A673 (cell line): ENCODE measurements around the gene RBMS1. TPM values are rescaled to one million over a fixed set of nuclear protein-coding genes. Genes with fewer than 3 reads are reported as not detected.

ENCODE experiments used
- BruUV-seq: library from RNA; stranded (reverse); fragments of 400-500 nt; replicated peaks from 2 replicates; lab custom pipeline; 2021; lab: Mats Ljungman, UMichigan
- CTCF ChIA-PET: fragments of 300-600 bp; sonication (Branson Sonifier 250); formaldehyde crosslinking; loops from one replicate; lab custom pipeline; 2022; ENCODE audit warnings: antibody characterized with exemption; lab: Charles Lee
- POLR2A ChIA-PET: fragments of 300-600 bp; sonication (Branson Sonifier 250); formaldehyde crosslinking; loops from one replicate; lab custom pipeline; 2022; ENCODE audit warnings: antibody characterized with exemption; ENCODE audit not compliant: low non-redundant PET; lab: Charles Lee
- DNase-seq: peaks from one replicate; pipeline ENCODE4 v3.0.0-alpha.2; 2015; ENCODE audit warnings: low spot score
- H3K27ac ChIP-seq: fragments of 200-600 bp; sonication (generic); 2 replicates; pipeline ENCODE4 v1.5.1; 2016; ENCODE audit warnings: mixed run types, low read depth, mild to moderate bottlenecking, mixed read lengths, antibody characterized with exemption, low read length; ENCODE audit not compliant: poor library complexity, severe bottlenecking
- H3K27me3 ChIP-seq: fragments of 200-600 bp; sonication (generic); replicated peaks from 2 replicates; pipeline ENCODE4 v1.6.1; 2017; ENCODE audit warnings: mixed run types, low read depth, mild to moderate bottlenecking, mixed read lengths, antibody characterized with exemption, low read length; ENCODE audit not compliant: insufficient read depth, poor library complexity
- H3K36me3 ChIP-seq: fragments of 200-600 bp; sonication (generic); 2 replicates; pipeline ENCODE4 v1.6.1; 2016; ENCODE audit warnings: mixed run types, mild to moderate bottlenecking, mixed read lengths, antibody characterized with exemption, low read length; ENCODE audit not compliant: insufficient read depth, poor library complexity, severe bottlenecking
- H3K4me1 ChIP-seq: fragments of 200-600 bp; sonication (generic); 2 replicates; pipeline ENCODE4 v1.6.1; 2017; ENCODE audit warnings: mixed run types, mild to moderate bottlenecking, mixed read lengths, antibody characterized with exemption, low read length; ENCODE audit not compliant: insufficient read depth, poor library complexity, severe bottlenecking
- H3K4me3 ChIP-seq: fragments of 200-600 bp; sonication (generic); 2 replicates; pipeline ENCODE4 v1.5.1; 2016; ENCODE audit warnings: low read depth, mixed run types, mild to moderate bottlenecking, mixed read lengths, low read length; ENCODE audit not compliant: poor library complexity, severe bottlenecking
- H3K9me3 ChIP-seq: fragments of 200-600 bp; sonication (generic); 2 replicates; pipeline ENCODE4 v1.6.1; 2016; ENCODE audit warnings: mixed run types, low read depth, mild to moderate bottlenecking, mixed read lengths, antibody characterized with exemption, low read length; ENCODE audit not compliant: poor library complexity, severe bottlenecking
- CTCF ChIP-seq: fragments of 300-800, 200-600 bp; sonication (generic); conservative IDR thresholded peaks from 2 replicates; pipeline ENCODE4 v1.5.1; 2017; ENCODE audit warnings: low read depth, mild to moderate bottlenecking, antibody characterized with exemption, low read length, moderate library complexity, mixed read lengths
- EZH2 ChIP-seq: fragments of 200-600 bp; sonication (generic); IDR thresholded peaks from 2 replicates; pipeline ENCODE4 v1.6.1; 2017; ENCODE audit warnings: borderline replicate concordance, low read depth, mild to moderate bottlenecking, mixed read lengths, antibody characterized with exemption, low read length; ENCODE audit not compliant: poor library complexity, severe bottlenecking
- intact Hi-C: fragments of 100-400 bp; cut with micrococcal nuclease; formaldehyde crosslinking; loops from one replicate; pipeline ENCODE4 v1.10.0; 2022; ENCODE audit not compliant: unreplicated experiment
- total RNA-seq: library from RNA; stranded (reverse); gene quantifications from 2 replicates; pipeline ENCODE4 v1.2.3, GENCODE V29; 2021

Gene RBMS1
- total RNA-seq, 1 experiment from 2014 or later: 84.9 TPM

- CTCF ChIA-PET: interaction anchor here (0.6 to 1.5 kb wide), 2 partner anchors 11 to 32 kb away, joined by 3 to 4 read pairs; no protein-coding TSS in a partner anchor
- Histone ChIP-seq H3K27me3 (no peaks in the 10 kb centered on the region), H3K27ac (no peak overlapping the region), H3K9me3 (no peaks in the 10 kb centered on the region), H3K4me1 (peaks cover 39% of the 10 kb centered on the region), H3K4me3 (no peak overlapping the region), H3K36me3 (peaks cover 12% of the 10 kb centered on the region)
- POLR2A ChIA-PET: no interaction called here
- TF ChIP-seq EZH2 (no peak), CTCF (no peak)
- no peak for DNase-seq
- BruUV-seq: no TSS peak
- intact Hi-C loops: no loop called here
Observed at GRCh38 chr2:160290598-160290997, 203.0 kb downstream of the RBMS1 start.

- ChIA-PET POLR2A (no interaction called here), CTCF (no interaction called here)
- Histone ChIP-seq H3K4me3 (no peak overlapping the region), H3K27ac (no peak overlapping the region), H3K9me3 (no peaks in the 10 kb centered on the region), H3K27me3 (no peaks in the 10 kb centered on the region), H3K36me3 (peaks cover 18% of the 10 kb centered on the region), H3K4me1 (peaks cover 35% of the 10 kb centered on the region)
- no TSS peak for BruUV-seq
- DNase-seq: no peak
- TF ChIP-seq EZH2 (no peak), CTCF (no peak)
- intact Hi-C loops: no loop called here
Observed at GRCh38 chr2:160289831-160290230, 203.8 kb downstream of the RBMS1 start.

GRCh38 chr2:160289126-160289525 is 204.5 kb downstream of the RBMS1 start:
- peaks cover 25% of the 10 kb centered on the region for H3K36me3 ChIP-seq

More at GRCh38 chr2:160289126-160289525, 204.5 kb downstream of the RBMS1 start:
- Histone ChIP-seq H3K27me3 (no peaks in the 10 kb centered on the region), H3K4me3 (no peak overlapping the region), H3K27ac (no peak overlapping the region), H3K4me1 (peaks cover 28% of the 10 kb centered on the region), H3K9me3 (no peaks in the 10 kb centered on the region)
- CTCF ChIA-PET: no interaction called here
- no TSS peak for BruUV-seq
- TF ChIP-seq EZH2: no peak
- TF ChIP-seq CTCF: no peak
- DNase-seq: no peak
- intact Hi-C loops: no loop called here
- POLR2A ChIA-PET: no interaction called here
